Astrocyte (in vitro differentiated cells and primary cell): Measurements from ENCODE around the gene SLC25A53. TPM values are rescaled to one million over a fixed set of nuclear protein-coding genes. Genes with fewer than 3 reads are reported as not detected.

Experiments used
- DNase-seq: peaks from one replicate; pipeline ENCODE4 v3.0.0-alpha.2; 2010; ENCODE audit warnings: low read depth
- FAIRE-seq: peaks from 2 replicates; lab custom pipeline; 2011; peaks lifted over from hg19 to GRCh38; lab: Jason Lieb, UNC
- H2AFZ ChIP-seq: 2 replicates; pipeline ENCODE4 v1.6.0; 2012; ENCODE audit warnings: low read depth, low read length, inconsistent platforms
- H3K27ac ChIP-seq: 2 replicates; pipeline ENCODE4 v1.5.1; 2011; ENCODE audit warnings: low read depth, low read length, inconsistent platforms
- H3K27me3 ChIP-seq: 2 replicates; pipeline ENCODE4 v1.6.0; 2011; ENCODE audit warnings: low read length, inconsistent platforms; ENCODE audit not compliant: insufficient read depth
- H3K36me3 ChIP-seq: 2 replicates; pipeline ENCODE4 v1.5.1; 2011; ENCODE audit warnings: low read length, inconsistent platforms; ENCODE audit not compliant: insufficient read depth
- H3K4me1 ChIP-seq: 2 replicates; pipeline ENCODE4 v1.5.1; 2011; ENCODE audit warnings: low read length, inconsistent platforms; ENCODE audit not compliant: insufficient read depth
- H3K4me2 ChIP-seq: 2 replicates; pipeline ENCODE4 v1.6.0; 2012; ENCODE audit warnings: low read length, inconsistent platforms
- H3K4me3 ChIP-seq: 2 replicates; pipeline ENCODE4 v1.5.1; 2011; ENCODE audit warnings: low read depth, mild to moderate bottlenecking, low read length, inconsistent platforms; ENCODE audit not compliant: insufficient read depth
- H3K79me2 ChIP-seq: 2 replicates; pipeline ENCODE4 v1.6.0; 2012; ENCODE audit warnings: mild to moderate bottlenecking, low read length, inconsistent platforms; ENCODE audit not compliant: insufficient read depth
- H3K9ac ChIP-seq: 2 replicates; pipeline ENCODE4 v1.6.0; 2012; ENCODE audit warnings: mild to moderate bottlenecking, low read length, inconsistent platforms
- H3K9me3 ChIP-seq: 2 replicates; pipeline ENCODE4 v1.5.1; 2012; ENCODE audit warnings: low read depth, mild to moderate bottlenecking, low read length, inconsistent platforms; ENCODE audit not compliant: insufficient read depth
- H4K20me1 ChIP-seq: 2 replicates; pipeline ENCODE4 v1.6.0; 2012; ENCODE audit warnings: low read length, inconsistent platforms; ENCODE audit not compliant: insufficient read depth
- H3K27ac Mint-ChIP-seq: one replicate; pipeline ENCODE4 v1.8.0; 2021; ENCODE audit warnings: mild to moderate bottlenecking, mixed read lengths; ENCODE audit not compliant: unreplicated experiment
- H3K27me3 Mint-ChIP-seq: one replicate; pipeline ENCODE4 v1.8.0; 2021; ENCODE audit warnings: low read depth, mixed read lengths; ENCODE audit not compliant: unreplicated experiment
- H3K36me3 Mint-ChIP-seq: one replicate; pipeline ENCODE4 v1.8.0; 2021; ENCODE audit warnings: low read depth, mixed read lengths; ENCODE audit not compliant: unreplicated experiment
- H3K4me1 Mint-ChIP-seq: one replicate; pipeline ENCODE4 v1.8.0; 2021; ENCODE audit warnings: low read depth, mixed read lengths; ENCODE audit not compliant: unreplicated experiment
- H3K4me3 Mint-ChIP-seq: one replicate; pipeline ENCODE4 v1.8.0; 2021; ENCODE audit warnings: mild to moderate bottlenecking, moderate library complexity, mixed read lengths; ENCODE audit not compliant: unreplicated experiment
- H3K9me3 Mint-ChIP-seq: one replicate; pipeline ENCODE4 v1.8.0; 2021; ENCODE audit warnings: mild to moderate bottlenecking, mixed read lengths; ENCODE audit not compliant: unreplicated experiment
- CTCF ChIP-seq: IDR thresholded peaks from 2 replicates; pipeline ENCODE4 v1.5.1; 2011; ENCODE audit warnings: low read depth, mild to moderate bottlenecking, inconsistent platforms, low read length, moderate library complexity; ENCODE audit not compliant: insufficient read depth
- EZH2 ChIP-seq: IDR thresholded peaks from 2 replicates; pipeline ENCODE4 v1.6.1; 2012; ENCODE audit warnings: mild to moderate bottlenecking, low read length, inconsistent platforms; ENCODE audit not compliant: insufficient read depth
- total RNA-seq: library from RNA; stranded (reverse); gene quantifications from 2 replicates; pipeline ENCODE4 v1.2.1, GENCODE V29; 2021

The SLC25A53 gene
- total RNA-seq, 1 donor from 2014 or later: 5.3 TPM

GRCh38 chrX:104136241-104137019 lies 20.4 kb downstream of the SLC25A53 start:
- peak overlapping the region; percentile 83 for H3K4me3 Mint-ChIP-seq
- H3K4me1 Mint-ChIP-seq: peaks cover 4% of the 10 kb centered on the region
- H3K36me3 ChIP-seq: no peaks in the 10 kb centered on the region
- peak; percentile 100 for FAIRE-seq
- peak overlapping the region; percentile 52 for H3K27ac ChIP-seq
- no peaks in the 10 kb centered on the region for H3K9me3 Mint-ChIP-seq
- no peaks in the 10 kb centered on the region for H3K27me3 ChIP-seq
- H3K79me2 ChIP-seq: peaks cover 7% of the 10 kb centered on the region
- H3K36me3 Mint-ChIP-seq: peaks cover 2% of the 10 kb centered on the region
- H4K20me1 ChIP-seq: no peaks in the 10 kb centered on the region
- no peaks in the 10 kb centered on the region for H3K9me3 ChIP-seq
- TF ChIP-seq CTCF (peak; percentile 64), EZH2 (no peak)
- H3K9ac ChIP-seq: peak overlapping the region; percentile 80
- peak overlapping the region; percentile 83 for H3K4me2 ChIP-seq
- DNase-seq: peak; percentile 72
- H2AFZ ChIP-seq: peak overlapping the region; percentile 84
- H3K4me1 ChIP-seq: no peaks in the 10 kb centered on the region
- H3K27me3 Mint-ChIP-seq: no peaks in the 10 kb centered on the region
- peak overlapping the region; percentile 91 for H3K27ac Mint-ChIP-seq
- H3K4me3 ChIP-seq: peak overlapping the region; percentile 61

- H3K36me3 Mint-ChIP-seq: peaks cover 2% of the 10 kb centered on the region
- H3K27me3 Mint-ChIP-seq: no peaks in the 10 kb centered on the region
- Histone ChIP-seq H3K27ac (no peak overlapping the region), H3K36me3 (no peaks in the 10 kb centered on the region), H3K9me3 (no peaks in the 10 kb centered on the region), H2AFZ (no peak overlapping the region), H3K79me2 (peaks cover 7% of the 10 kb centered on the region), H3K9ac (no peak overlapping the region), H3K4me3 (no peak overlapping the region), H3K4me2 (no peak overlapping the region), H3K27me3 (no peaks in the 10 kb centered on the region), H3K4me1 (no peaks in the 10 kb centered on the region), H4K20me1 (no peaks in the 10 kb centered on the region)
- H3K27ac Mint-ChIP-seq: peak overlapping the region; percentile 41
- TF ChIP-seq EZH2: no peak
- FAIRE-seq (peak; percentile 76), DNase-seq (peak; percentile 16)
- H3K9me3 Mint-ChIP-seq: no peaks in the 10 kb centered on the region
- H3K4me1 Mint-ChIP-seq: peaks cover 4% of the 10 kb centered on the region
- no peak overlapping the region for H3K4me3 Mint-ChIP-seq
Measured at GRCh38 chrX:104135677-104136076, 21.1 kb downstream of the SLC25A53 start.

GRCh38 chrX:104134583-104135261 lies 22.1 kb downstream of the SLC25A53 start:
- H2AFZ ChIP-seq: no peak overlapping the region
- FAIRE-seq (peak; percentile 84), DNase-seq (no peak)
- H3K4me2 ChIP-seq: no peak overlapping the region
- no peaks in the 10 kb centered on the region for H3K9me3 Mint-ChIP-seq
- H3K27ac ChIP-seq: no peak overlapping the region
- TF ChIP-seq EZH2: no peak
- no peak for TF ChIP-seq CTCF
- H3K4me1 ChIP-seq: no peaks in the 10 kb centered on the region
- H3K27me3 Mint-ChIP-seq: no peaks in the 10 kb centered on the region
- no peaks in the 10 kb centered on the region for H3K9me3 ChIP-seq
- H3K36me3 ChIP-seq: no peaks in the 10 kb centered on the region
- peaks cover 6% of the 10 kb centered on the region for H3K4me1 Mint-ChIP-seq
- H3K36me3 Mint-ChIP-seq: peaks cover 6% of the 10 kb centered on the region
- no peak overlapping the region for H3K4me3 Mint-ChIP-seq
- H3K27ac Mint-ChIP-seq: no peak overlapping the region
- no peak overlapping the region for H3K4me3 ChIP-seq
- H3K79me2 ChIP-seq: peaks cover 7% of the 10 kb centered on the region
- H3K27me3 ChIP-seq: no peaks in the 10 kb centered on the region
- no peak overlapping the region for H3K9ac ChIP-seq
- no peaks in the 10 kb centered on the region for H4K20me1 ChIP-seq
